Suppressor macrophage treated with lipopolysaccharide for 1 hour (primary cell): ENCODE measurements around the gene KCNJ10.

Source experiments
- DNase-seq, 3 donors: peaks; one replicate each; pipeline ENCODE4 v3.0.0-alpha.2; 2020 to 2022

The KCNJ10 gene

GRCh38 chr1:160098852-160099561 is 29.0 kb upstream of the KCNJ10 start:
- peak; percentile 94 to 99 (median 97) for DNase-seq

DNA sequence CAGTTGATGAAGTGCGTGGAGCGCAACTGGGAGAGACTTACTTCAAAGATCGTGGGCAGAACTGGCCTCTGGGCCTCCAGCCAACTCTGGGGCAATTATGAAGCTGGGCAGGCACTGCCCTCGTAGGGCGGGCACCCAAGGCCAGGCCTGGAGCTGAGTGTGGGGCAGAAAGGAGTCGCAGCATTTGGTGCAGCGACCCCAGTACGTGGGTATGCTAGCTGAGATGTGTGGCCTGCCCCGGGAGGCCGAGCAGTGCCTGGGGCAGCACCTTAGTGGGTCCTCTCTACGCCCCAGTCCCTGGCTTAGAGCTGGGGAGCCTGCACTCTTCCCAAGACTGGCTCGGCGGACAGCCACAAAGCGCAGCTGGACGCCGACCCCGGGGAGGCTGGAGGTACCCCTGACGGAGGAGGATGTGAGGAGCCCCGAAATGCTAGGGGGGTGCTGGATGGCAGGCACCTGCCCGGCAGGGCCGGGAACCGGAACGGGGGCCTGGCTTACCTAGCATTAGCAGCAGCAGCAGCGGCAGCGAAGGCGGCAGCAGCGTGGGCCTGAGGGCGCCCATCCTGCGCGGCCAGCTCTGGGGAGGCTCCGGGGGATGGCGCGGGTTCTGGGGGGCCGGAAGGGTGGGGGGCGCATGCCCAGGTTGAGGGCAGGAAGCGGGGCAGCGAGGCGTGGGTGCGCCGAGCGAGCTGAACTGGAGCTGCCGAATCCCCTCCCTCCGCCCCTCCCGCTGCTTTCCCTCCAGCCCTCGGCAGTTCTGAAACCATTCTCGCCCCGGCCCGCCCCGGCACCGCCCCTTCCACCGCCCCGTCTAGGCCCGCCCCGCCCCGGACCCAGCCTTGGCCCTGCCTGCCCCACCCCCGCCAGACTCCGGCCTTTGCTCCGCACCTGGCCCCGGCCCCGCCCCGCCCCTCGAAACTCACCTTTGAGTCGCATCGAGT is 28.2 kb upstream of the KCNJ10 start, which contains the start of gene IGSF8:
IGSF8 (minus strand) TSS at position 709 of the 941 bp plus-strand sequence; CDS start at position 562, 147 bp downstream.
- DNase-seq = peak; percentile 80 to 96 (median 87)

GRCh38 chr1:160097151-160097910 is 27.4 kb upstream of the KCNJ10 start:
- peak; percentile 55 to 79 (median 67) for DNase-seq

DNA sequence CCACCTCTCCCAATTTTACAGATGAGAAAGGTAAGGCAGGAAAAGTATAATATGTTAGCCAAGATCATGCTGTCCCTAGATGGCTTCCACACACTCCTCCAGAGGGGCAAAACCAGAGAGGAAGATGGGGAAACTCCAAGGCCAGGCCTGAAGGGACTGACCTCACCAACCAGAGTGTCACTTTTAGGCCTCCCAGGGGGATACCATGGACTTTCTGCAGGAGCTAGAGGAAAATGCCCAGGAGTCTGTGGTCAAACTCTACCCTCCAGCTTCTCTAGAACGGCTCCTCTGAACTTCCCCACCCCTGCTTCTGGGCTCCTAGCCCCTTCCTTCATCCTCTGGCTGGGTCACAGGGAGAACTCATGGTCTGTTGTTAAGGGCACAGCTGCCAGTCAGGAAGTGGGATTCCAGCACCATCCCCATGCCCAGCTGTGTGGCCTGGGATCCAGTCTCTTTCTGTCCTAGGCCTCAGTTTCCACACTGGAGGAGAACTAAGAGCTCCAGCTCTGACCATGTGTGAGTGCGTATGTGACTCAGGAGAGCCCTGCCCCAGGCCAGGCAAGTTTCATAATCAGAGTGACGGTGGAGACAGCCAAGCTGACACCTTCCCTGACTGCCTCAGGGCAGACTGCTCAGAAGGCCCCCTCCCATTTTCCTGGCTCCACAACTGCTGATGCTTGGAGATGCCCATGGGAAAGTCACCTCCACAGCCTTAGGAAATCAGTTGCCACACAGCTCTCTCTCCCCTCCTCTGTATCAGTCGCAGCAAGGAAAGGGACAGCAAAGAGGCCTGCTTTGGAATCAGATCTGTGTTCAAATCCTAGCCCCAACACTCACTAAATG is 26.5 kb upstream of the KCNJ10 start:
- DNase-seq = peak; percentile 91 to 96 (median 92)

DNA sequence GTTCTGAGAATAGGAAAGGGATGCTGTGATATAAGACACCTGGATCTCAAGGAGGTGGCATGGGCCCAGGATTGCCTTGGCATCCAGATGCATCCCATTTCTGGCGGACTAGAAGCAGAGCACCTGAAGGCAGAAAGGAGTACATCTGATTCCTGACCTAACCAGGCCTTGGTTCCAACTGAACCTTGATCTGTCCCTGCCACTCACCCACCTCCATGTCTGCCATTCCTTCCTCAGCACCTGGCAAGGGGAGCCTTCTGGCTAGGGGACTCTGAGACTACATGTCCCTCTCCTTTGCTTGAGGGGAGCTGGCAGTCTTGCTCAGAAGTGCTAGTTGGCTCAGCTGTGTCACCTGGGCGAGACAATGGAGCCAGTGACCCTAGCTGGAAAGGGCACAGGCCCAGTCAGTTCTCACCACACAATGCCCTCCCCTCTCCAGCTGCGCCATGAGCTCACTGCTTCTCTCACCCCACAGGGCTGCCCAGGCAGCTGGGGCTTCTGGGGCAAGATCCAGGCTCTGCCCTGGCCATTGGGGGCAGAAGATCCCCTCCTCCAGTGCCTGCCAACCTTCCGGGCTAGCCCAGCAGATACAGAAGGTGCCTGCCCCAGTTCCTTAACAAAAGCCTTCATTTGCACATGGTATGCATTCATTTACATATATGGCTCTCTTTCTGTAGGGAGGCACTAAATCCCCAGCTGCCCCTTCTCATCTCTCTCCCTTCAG is 25.6 kb upstream of the KCNJ10 start:
- peak in 1 of 3 donors; percentile 39 for DNase-seq

DNA sequence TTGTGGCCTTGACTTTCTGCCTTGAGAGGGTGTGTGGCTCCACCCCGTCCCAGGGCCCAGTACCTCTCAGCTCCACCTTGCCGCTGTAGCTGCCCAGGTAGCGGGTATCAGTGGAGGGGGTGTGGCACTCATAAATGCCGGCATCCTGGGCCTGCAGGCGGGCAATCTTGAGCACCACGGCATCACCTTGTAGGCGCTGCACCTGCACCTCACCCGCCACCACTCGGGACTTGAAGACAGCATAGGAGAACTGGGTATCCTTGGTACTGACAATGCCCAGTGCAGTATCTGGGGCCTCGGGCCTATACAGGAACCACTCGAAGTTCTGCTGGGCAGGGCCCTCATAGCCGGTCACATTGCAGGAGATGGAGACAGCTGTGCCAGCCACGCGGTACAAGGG is 24.8 kb upstream of the KCNJ10 start:
- no peak for DNase-seq

DNA sequence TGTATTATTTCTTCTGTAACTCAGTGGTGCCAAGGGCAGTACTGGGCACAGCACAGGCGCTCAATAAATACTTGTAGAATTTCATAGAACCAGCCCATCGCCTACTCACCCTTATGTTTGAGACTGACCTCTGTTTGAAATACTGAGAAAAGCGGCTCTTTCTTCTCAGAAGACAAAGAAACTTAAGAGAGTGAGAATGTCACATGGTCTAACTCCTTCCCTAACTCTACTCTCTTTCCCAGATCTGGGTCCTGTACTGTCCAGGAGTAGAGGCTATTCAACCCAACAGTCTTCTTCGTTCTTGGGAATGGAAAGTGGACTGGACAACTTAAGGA is 24.3 kb upstream of the KCNJ10 start:
- no peak for DNase-seq

- no peak for DNase-seq
Observed at GRCh38 chr1:160093624-160094290, 23.8 kb upstream of the KCNJ10 start.

DNA sequence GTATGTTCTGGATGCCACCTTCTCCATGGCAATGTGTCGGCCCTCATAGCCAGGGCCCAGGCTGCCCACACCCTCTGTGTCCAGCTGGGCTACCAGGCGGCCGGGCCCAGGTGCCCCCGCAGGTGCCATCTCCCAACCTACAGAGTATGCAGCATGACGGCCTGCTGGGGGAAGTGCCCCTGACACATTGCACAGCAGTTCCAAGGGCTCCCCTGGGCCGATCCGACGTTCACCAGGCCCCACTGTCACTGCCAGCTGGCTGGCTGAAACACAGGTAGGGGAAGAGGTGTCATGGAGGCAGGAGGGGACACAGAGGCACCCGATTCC is 23.1 kb upstream of the KCNJ10 start:
- no peak for DNase-seq

DNA sequence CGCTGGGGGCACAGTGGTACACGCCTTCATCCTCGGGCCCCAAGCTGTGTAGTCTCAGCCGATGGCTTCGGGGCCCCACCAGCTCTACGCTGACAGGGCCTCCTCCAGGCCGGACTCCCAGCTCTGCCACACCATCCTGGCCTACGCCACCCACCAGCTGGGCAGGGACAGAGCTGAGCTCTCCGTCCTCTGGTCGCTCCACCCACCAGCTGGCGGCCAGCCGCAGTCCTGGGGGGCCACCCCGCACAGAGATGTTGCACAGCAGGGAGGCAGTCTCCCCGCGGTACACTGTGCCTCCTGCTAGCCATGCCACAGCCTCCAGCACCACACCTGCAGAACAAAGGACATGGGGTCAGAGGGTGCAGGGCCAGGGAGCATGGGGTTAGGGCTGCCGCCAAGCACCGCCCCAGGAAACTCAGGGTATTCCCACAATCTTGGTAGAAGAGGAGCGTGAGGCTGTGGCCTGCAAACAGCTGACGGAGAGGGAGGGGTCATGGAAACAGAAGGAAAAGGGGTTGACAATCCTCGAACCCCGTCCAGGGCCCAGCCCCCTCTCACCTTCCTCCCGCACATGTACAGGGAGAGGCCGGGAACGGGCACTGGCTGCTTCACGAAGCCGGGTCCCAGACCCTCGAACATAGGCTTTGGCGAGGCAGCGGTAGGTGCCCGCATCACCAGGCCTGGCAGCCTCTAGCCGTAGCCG is 22.6 kb upstream of the KCNJ10 start:
- no peak for DNase-seq

DNA sequence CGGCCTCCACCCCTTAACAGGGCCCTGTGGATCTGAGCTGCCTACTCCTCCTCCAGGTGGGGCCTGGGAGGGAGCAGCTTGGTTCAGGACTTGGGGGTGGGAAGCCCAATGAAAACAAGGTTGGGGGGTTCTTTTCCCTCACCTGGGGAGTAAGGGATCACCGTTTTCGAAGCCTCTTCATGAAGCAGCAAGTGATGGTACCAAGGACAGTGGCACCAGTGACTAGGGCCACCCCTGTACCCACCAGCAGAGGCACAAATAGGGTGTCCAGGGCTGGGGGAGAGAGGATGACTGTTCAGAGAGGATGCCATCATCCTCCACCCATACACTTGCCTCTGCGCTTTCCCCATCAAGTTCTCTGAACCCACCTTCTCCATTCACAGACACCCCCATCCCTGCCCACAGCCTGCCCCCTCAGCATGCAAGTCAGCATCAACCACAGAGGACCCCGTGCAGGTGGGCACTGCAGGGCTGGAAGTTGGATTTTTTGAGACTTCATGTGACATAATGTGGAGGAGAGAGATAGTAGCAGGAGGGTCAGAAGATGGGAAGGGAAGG is 21.8 kb upstream of the KCNJ10 start:
- no peak for DNase-seq

DNA sequence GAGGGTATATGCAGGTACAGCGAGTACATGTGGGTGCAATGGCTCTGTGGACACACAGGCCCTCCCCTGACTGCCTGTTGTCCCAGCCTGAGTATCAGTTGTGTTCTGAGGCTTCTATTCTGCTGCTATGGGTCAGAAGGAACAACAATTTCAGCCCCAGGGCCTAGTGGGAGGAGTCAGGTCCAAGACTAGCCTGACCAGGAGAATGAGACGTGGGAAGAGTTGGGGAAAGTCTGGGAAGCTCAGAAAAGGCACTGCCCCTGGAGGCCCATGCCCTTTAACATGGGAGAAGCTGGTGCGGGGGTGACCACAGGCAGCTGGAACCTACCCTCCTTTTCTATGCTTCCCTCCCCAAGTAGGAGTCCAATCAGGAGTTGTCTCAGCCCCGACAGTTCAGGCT is 20.8 kb upstream of the KCNJ10 start:
- DNase-seq = no peak

DNA sequence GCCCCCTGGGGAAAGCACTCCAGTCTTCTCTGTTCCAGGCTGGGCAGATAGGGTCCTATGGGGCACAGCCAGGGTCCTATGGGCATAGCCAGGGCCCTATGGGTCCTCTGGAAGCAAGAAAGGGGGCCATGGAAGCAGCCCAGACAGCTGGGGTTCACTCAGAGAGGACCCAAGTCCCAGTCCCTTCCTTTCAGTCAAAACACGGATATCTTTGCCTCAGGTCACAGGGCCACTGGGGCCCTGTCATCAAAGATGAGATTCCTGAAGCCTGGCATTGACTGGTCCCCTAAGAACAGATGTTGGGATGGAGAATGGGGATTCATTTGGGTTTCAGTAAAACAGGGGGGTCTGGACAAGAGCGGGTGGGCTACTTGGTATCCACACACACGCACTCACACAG is 19.9 kb upstream of the KCNJ10 start:
- no peak for DNase-seq

DNA sequence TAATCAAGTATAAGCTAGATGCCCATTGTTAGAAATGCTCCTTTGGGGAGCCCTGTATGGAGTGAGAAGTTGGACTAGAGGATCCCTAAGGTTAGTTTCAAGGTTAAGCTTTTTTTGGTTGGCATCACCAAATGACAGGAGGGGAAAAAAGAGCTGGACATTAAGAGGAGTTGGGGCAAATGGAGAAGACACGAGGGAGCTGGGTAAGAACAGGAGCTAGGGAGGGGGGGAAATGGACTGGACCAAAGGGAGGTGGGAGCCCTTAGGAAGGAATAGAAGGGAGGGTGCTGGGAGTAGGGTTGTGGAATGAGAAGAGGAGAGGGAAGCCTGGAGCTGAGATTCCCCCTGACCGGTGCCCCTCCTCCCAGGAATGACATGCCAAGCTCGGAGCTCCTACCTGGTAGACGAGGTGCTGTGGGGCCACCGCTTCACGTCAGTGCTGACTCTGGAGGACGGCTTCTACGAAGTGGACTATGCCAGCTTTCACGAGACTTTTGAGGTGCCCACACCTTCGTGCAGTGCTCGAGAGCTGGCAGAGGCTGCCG is 17.2 kb upstream of the KCNJ10 start:
- no peak for DNase-seq

DNA sequence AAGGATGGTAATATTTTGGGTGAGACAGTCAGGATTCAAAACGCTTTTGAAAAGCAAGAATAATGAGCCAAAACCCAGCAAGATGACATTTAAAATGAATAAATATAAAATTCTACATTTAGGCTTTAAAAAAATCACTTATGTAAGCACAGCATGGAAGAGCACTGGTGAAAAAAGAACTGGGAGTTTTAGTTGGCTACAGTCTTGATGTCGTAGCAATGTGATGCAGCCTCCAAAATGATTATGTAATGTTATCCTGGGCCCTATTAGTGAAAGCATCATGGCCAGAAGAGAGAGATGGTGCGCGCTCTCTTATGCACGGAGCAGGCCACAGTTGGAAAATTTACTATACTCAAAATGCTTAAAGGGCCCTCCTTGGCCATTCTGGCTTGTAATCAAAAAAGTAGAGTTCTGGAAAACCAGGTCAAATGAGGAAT is 16.5 kb upstream of the KCNJ10 start:
- DNase-seq = no peak

- DNase-seq = peak; percentile 85 to 95 (median 92)
Observed at GRCh38 chr1:160085686-160086455, 15.9 kb upstream of the KCNJ10 start.

DNA sequence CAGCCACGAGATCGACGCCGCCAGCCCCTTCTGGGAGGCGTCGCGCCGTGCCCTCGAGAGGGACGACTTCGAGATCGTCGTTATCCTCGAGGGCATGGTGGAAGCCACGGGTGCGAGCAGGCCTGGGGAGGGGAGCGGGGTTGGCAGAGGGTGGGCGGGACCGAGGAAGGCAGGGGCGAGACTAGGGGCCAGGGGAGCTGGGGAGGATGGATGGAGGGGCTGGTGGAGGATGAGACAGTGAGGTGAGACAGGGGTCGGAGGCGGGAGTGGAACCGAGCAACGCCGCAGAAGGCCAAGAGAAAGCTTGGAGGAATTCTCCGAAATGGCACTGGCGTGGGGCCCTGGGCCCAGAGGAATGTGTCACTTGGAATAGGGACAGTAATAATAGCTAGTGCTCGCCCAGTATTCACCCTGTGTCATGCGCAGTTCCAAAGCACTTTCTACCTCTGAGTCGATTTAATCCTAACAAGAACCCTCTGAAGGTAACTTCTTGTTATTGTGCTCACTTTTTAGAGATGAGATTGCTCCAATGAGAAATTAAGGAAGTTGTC is 14.9 kb upstream of the KCNJ10 start:
- DNase-seq = no peak

DNA sequence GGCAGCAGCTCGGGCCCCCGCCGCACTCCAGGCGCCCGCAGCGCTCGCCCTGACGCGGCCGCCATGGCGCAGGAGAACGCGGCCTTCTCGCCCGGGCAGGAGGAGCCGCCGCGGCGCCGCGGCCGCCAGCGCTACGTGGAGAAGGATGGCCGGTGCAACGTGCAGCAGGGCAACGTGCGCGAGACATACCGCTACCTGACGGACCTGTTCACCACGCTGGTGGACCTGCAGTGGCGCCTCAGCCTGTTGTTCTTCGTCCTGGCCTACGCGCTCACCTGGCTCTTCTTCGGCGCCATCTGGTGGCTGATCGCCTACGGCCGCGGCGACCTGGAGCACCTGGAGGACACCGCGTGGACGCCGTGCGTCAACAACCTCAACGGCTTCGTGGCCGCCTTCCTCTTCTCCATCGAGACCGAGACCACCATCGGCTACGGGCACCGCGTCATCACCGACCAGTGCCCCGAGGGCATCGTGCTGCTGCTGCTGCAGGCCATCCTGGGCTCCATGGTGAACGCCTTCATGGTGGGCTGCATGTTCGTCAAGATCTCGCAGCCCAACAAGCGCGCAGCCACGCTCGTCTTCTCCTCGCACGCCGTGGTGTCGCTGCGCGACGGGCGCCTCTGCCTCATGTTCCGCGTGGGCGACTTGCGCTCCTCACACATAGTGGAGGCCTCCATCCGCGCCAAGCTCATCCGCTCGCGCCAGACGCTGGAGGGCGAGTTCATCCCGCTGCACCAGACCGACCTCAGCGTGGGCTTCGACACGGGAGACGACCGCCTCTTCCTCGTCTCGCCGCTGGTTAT is 14.2 kb upstream of the KCNJ10 start:
- peak in 2 of 3 donors; percentile 20 to 50 for DNase-seq
